ENCODE data around the gene SOS2.
"Not testable (repeated sequence)": the region's sequence is repeated elsewhere in the genome, so short reads cannot be mapped to it uniquely, and the experiment has no call there.

The SOS2 gene

DNA sequence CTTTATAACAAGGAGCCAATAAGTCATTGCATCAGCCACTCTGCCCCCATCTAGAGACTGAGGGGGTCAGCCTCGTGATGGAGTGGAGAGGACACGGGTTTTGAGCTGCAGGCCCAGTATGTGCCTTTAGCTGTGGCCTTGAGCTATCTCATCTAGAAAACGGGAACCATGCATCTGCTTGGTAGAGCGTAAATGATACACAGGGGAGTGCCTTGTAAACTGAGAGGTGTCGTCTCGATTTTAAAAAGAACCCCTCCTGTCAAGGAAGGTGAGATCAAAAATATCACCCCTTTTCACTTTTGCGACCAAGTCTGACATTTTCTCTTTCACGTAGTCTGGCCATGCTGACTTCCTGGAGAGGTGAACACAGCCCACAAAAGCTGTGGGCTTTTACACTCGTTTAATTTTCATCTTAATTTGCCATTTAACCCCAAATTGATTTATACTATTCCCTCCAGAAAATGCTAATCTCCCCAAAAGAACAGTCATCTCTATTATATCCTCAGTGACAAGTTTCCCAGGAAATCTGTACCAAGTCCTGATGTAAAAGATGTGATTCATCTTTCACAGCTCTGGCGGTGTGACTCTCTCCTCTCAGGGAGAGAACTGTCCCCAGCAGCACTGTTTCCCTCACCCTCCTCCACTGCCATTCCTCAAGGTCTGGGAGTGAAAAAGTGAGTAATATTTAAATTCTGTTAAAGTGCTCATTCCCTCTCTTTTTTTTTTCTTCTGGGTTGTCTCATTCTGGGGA, 145.6 kb downstream of the SOS2 start:
- DNase-seq (ENCODE audit: low spot score), result no peak

DNA sequence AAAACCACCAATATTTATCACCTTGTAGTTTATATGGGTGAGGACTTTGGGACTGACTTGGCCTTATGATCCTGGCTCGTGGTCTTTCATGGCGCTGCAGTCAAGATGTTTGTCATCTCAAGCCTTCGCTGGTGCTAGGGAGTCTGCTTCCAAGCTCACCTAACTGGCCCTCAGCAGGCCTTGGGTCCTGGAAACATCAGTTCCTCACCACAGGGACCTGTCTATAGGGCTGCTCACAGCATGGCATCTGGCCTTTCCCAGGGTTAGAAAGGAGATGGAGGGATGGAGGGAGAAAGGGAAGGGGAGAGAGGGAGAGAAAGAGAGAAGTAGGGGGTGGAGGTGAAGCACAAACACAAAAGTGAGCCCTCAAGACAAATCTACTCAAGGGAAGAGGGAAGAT, 146.7 kb downstream of the SOS2 start:
- DNase-seq (ENCODE audit: low spot score), result no peak

DNA sequence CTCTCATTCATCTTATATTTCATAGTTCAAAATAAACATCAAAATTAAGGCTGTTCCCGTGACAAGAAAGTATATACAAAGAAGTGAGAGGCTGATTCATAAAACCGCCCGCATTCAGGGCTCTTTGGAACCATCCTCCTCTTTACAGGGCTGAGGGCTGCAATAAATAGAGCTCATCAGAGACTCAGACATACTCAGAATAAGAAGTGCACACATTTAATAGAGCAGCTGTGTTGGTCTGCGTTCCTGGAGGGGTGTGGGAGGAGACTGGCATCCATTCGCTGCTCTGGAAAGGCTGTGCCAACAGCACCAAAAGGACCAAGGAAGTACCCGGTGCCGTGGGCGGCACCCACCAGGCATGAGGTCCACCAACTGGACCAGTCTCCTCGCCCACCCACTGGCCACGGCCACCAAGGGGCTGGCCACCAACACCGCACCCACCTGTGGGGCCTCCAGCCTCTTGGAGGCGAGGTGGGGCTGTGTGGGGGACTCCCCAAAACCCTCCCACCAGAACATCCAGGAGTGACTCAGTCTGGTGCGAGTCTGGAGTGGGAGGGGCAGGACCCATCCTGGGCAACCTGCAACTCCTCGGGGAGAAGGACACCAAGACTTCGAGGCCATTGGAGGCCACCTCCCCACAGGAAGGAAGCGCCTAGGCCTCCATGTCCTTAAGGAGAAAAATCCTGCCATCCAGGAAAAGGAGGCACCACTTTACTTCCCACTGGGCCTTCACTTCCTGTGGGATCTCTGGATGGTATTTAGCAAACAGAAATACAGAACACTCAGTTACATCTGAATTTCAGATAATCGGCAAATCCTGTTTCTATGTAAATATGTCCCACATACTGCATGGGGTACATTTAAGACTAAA, 147.7 kb downstream of the SOS2 start:
- DNase-seq (ENCODE audit: low spot score), result no peak

DNA sequence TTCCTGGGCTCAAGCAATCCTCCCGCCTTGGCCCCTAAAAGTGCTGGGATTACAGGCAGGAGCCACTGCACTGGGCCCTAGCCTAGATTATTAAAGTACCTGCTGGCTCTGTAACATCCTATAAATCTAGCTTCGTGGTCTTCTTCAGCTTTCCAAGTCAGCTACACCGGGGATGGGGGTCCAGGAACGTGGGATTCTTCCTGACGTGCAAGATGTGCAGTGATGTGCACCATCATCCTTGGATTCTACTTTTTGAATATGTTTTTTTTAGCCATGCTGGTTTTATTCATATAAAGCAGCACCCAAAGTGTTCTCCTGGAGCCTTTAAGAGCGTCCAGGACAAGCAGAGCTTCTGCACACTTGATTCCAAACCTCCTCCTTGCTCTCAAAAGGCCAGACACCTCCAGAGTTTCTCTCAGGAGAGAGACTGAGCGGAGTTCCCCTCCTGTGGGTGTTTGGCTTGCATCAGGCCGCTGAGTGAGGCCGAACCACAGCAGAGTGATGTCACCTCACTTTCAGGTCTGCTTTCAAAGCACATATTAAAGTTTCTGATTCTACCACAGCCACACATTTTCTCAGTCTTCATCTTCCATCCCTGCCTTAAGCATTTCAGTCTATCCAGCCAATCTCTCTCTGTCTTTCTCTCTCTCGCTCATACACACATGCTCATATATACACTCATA, 148.5 kb downstream of the SOS2 start:
- no peak for DNase-seq (ENCODE audit: low spot score)

DNA sequence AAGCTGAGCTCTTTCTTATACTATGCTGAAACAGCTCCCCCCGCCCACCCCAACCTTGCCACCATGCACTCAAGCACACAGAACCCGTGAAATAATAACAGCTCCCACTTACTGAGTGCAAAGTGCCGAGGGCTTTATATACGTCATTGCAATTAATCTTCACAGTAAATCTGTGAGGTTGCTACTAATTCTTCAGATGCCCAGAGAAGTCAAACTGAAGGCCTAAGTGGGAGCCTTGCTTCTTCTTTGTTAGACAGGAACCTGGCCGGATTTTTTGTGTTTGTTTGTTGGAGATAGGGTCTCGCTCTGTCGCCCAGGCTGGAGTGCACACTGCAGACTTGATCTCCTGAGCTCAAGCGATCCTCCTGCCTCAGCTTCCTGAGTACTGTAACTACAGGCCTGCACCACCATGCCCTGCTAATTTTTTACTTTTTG, 149.1 kb downstream of the SOS2 start:
- no peak for DNase-seq (ENCODE audit: low spot score)

DNA sequence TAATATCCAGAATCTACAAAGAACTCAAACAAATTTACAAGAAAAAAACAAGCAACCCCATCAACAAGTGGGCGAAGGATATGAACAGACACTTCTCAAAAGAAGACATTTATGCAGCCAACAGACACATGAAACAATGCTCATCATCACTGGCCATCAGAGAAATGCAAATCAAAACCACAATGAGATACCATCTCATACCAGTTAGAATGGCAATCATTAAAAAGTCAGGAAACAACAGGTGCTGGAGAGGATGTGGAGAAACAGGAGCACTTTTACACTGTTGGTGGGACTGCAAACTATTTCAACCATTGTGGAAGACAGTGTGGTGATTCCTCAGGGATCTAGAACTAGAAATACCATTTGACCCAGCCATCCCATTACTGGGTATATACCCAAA, 152.3 kb downstream of the SOS2 start:
- not testable (repeated sequence) for DNase-seq (ENCODE audit: low spot score)

DNA sequence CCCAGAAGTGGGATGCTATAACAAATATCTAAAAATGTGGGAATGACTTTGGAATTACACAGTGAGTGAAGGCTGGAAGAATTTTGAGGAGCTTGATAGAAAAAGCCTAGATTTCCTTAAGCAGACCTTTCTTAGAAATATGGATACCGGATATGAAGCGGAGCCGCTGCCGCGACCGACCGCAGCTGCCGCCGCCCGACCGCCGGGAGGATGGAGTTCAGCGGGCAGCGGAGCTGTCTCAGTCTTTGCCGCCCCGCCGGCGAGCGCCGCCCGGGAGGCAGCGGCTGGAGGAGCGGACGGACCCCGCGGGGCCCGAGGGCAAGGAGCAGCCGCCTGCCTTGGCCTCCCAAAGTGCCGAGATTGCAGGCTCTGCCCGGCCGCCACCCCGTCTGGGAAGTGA, 157.7 kb downstream of the SOS2 start:
- not testable (repeated sequence) for DNase-seq (ENCODE audit: low spot score)

DNA sequence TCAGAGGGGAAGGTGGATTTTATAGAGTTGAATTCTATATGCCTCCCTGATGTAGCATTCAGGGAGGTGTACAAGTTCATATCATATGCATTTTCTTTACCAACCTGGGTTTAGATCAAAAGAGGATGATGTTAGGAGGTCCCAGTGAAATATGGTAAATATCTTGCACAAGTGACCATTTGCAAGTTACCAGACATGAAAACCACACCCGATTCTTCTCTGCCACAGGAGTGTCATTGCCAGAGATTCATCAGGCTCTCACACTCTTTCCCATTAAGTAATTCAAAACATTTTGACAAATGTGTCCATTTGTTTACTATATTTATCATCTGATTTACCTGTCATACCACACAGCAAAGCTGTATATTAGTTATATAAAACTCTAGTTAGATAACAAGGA, 159.0 kb downstream of the SOS2 start:
- DNase-seq (ENCODE audit: low spot score), result no peak

DNA sequence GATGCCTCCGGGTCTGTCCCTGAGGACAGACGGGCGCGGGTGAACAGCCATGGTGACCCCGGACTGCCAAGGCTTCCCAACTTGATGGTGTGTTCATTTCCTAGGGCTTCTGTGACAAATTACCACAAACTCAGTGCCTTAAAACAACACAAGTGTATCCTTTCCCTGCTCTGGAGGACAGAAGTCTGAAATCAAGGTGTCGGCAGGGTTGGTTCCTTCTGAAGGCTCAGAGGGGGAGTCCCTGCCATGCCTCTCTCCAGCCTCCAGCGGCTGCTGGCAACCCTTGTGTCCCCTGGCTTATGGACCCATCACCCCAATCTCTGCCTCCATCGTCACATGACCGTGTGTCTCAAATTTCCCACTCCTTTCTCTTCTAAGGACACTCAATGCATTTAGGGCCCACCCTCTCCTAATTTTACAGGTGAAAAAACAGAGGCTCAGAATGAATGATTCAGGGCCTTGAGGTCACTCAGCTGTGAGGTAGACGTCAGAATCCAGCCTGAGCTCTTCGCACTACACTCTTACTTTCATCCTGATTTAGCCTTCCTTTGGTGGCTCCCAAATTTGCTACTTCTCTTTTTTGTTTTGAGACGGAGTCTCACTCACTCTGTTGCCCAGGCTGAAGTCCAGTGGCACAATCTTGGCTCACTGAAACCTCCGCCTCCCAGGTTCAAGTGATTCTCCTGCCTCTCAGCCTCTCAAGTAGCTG, 160.4 kb downstream of the SOS2 start:
- no peak for DNase-seq (ENCODE audit: low spot score)

DNA sequence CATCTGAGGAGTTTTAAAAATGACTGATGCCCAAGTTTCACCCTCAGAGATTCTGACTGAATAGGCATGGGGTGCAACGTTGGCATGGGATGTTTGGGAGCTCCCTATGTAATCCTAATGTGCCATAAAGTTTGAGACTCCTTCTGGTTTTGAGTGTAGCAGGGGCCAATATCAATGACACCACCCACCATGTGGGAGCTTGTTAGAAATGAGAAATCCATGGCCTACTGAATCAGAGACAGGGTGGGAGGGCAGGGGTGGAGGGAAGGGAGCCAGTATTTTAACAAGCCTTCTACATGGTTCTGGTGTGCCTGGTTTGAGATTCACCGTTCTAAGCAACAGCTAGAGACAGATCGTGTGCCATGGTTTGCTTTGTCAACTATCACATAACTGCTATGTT, 161.1 kb downstream of the SOS2 start:
- no peak for DNase-seq (ENCODE audit: low spot score)

DNA sequence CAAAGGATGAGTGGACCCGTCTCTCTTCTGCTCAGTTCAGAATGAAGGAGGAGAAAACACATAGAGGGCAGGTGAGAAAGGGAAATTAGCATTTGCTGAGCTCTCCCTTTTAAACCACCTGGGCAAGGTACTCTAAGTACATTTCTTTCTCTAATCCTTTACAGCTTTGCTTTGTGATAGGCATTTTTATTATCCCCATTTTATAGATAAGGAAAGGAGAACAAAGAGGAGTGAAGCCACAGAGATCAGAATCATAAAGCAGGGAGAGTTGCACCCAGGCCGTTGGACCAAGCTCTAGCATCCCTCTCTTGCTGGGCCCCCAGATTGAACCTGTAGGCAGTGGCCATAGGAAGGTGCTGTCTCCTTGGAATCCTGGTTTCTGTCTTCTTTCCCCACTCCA, 162.1 kb downstream of the SOS2 start:
- no peak for DNase-seq (ENCODE audit: low spot score)

DNA sequence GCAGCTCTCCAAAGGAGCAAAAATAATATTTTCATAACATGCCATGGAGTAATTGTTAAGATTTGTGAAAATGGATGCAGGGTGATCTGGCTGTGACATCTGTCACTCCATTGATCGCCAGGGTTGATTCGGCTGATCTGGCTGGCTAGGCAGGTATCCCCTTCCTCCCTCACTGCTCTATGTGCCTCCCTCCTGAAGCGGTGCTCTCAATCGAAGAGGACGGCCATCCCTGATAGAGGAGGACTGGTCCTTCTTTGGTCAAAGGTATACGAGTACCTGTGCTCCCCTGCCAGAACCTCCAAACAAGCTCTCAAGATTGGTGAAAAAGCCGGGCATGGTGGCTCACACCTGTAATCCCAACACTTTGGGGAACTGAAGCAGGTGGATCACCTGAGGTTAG, 162.9 kb downstream of the SOS2 start:
- no peak for DNase-seq (ENCODE audit: low spot score)

DNA sequence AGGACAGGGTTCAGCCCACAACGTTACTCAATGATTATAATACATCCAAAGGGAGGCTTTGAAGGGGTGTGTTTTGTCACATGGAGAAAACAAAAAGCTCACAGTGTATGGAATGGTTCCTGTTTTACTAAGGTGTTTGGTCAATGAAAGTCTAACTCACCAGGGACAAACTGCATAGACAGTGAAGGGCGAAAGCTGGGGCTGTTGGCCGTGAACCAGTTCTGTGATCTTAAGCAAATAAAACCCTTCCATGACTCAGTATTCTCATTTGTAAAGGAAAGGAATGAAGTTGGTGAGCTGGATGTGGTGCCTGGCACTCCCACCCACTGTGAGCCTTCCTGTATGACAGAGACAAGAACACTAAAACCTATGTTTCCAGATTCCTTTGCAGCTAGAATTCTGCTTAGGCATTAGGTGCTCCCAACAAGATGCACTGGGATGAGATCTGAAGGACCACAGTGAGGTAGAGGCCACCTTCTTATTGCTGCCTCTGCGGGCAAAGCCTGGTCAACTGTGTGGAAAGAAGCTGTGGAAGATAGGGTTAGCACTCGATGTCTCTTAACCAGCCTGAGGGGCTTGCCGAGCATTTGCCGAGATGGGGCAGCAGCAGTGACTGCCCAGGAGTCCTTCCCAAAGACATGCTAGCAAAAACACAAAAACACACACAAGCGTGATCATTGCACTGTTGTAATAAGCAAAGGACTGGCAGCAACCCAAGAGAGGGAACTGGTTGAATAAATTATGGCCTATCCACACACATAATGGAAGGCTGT, 163.5 kb downstream of the SOS2 start:
- DNase-seq (ENCODE audit: low spot score), result no peak

Data from pons (tissue), 1 donor.